ENCODE data around the gene TRIP11. TPM values are rescaled to one million over a fixed set of nuclear protein-coding genes. Genes with fewer than 3 reads are reported as not detected.

TRIP11 gene
- total and polyA plus RNA-seq, 2 of the 13 experiments (the other 11 are each of a cell fraction or from before 2014, with no cell fraction given), result 10.9 to 32.8 TPM

DNA sequence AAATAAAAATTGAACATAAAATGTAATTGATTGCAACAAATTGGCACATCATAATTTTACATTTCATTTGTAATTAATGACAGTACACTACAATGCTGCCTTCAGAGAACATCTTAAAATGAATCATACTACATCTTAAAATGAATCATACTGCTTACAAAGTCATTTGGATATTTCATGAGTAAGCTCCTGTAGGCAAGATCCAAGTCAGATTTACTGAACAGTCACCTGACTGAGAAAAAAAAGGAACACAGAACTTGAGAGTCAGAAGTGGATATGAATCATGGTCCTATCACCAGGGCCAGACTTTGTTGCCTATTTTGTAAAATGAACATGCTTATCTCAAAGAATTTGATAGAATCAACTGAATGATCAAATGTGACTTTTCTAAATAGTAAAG lies 59.7 kb downstream of the TRIP11 start:
- TF ChIP-seq CREB1 (IDR thresholded peaks at IDR 0.05), result no peak
- TF ChIP-seq CREB1 (CRISPR knock-in tag; IDR thresholded peaks at IDR 0.05), result no peak
- no peak for TF ChIP-seq ZNF543 (CRISPR knock-in tag; IDR thresholded peaks at IDR 0.05)
- TF ChIP-seq SALL1 (CRISPR knock-in tag; IDR thresholded peaks at IDR 0.05), result no peak
- TF ChIP-seq AKAP8 (CRISPR knock-in tag; IDR thresholded peaks at IDR 0.05), result no peak
- no peak for TF ChIP-seq ASH2L (IDR thresholded peaks at IDR 0.05; ENCODE audit: insufficient read length, low read depth, low read length)
- TF ChIP-seq ZKSCAN5 (CRISPR knock-in tag; IDR thresholded peaks at IDR 0.05), result no peak
- TF ChIP-seq ATRX (CRISPR knock-in tag; IDR thresholded peaks at IDR 0.05; ENCODE audit: borderline replicate concordance), result no peak
- TF ChIP-seq ELF1 (CRISPR knock-in tag; IDR thresholded peaks at IDR 0.05), result no peak
- TF ChIP-seq AHR (CRISPR knock-in tag; IDR thresholded peaks at IDR 0.05), result no peak
- no peak for TF ChIP-seq SRSF1 (optimal IDR thresholded peaks at IDR 0.05; ENCODE audit: low read depth, low read length)
- no peak for TF ChIP-seq RNF2 (conservative IDR thresholded peaks at IDR 0.05; ENCODE audit: low read depth)
- TF ChIP-seq ZFAT (CRISPR knock-in tag; conservative IDR thresholded peaks at IDR 0.05), result no peak
- no peak for TF ChIP-seq ZNF569 (CRISPR knock-in tag; IDR thresholded peaks at IDR 0.05; ENCODE audit: borderline replicate concordance)
- no peak for TF ChIP-seq ZNF790 (CRISPR knock-in tag; IDR thresholded peaks at IDR 0.05; ENCODE audit: borderline replicate concordance)
- TF ChIP-seq, protein P1, sequence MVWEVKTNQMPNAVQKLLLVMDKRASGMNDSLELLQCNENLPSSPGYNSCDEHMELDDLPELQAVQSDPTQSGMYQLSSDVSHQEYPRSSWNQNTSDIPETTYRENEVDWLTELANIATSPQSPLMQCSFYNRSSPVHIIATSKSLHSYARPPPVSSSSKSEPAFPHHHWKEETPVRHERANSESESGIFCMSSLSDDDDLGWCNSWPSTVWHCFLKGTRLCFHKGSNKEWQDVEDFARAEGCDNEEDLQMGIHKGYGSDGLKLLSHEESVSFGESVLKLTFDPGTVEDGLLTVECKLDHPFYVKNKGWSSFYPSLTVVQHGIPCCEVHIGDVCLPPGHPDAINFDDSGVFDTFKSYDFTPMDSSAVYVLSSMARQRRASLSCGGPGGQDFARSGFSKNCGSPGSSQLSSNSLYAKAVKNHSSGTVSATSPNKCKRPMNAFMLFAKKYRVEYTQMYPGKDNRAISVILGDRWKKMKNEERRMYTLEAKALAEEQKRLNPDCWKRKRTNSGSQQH (CRISPR knock-in tag; IDR thresholded peaks at IDR 0.05; ENCODE audit: low read depth), result no peak
- no peak for TF ChIP-seq ZNF513 (CRISPR knock-in tag; conservative IDR thresholded peaks at IDR 0.05)
- TF ChIP-seq ONECUT2 (CRISPR knock-in tag; IDR thresholded peaks at IDR 0.05), result no peak
- no peak for TF ChIP-seq RFX1 (IDR thresholded peaks at IDR 0.05)
- no peak for TF ChIP-seq PTBP1 (IDR thresholded peaks at IDR 0.05; ENCODE audit: low read depth, low read length, poor library complexity, severe bottlenecking)
- no peak for TF ChIP-seq ZNF589 (CRISPR knock-in tag; conservative IDR thresholded peaks at IDR 0.05)
- H3K27ac ChIP-seq (ENCODE audit: extremely low read length, insufficient read depth, low read length), result no peak overlapping the region
- no peak for FAIRE-seq
- ChIA-PET POLR2A (no interaction called here), CTCF (ENCODE audit: low intra/inter-chr PET ratio, low total read pairs) (no interaction called here)
- no peaks in the 10 kb centered on the region for H3K27me3 ChIP-seq (ENCODE audit: control insufficient read depth in 1 of 2, insufficient read depth in 2 of 2, low read length in 2 of 2)
- H3K4me2 ChIP-seq (ENCODE audit: low read depth, low read length), result no peak overlapping the region
- no peak overlapping the region for H2AFZ ChIP-seq (ENCODE audit: low read length)
- ATAC-seq, result no peak
- DNase-seq (ENCODE audit: low spot score), result no peak
- H3K9ac ChIP-seq (ENCODE audit: insufficient read depth, low read depth, low read length), result no peak overlapping the region
- no peaks in the 10 kb centered on the region for H3K79me2 ChIP-seq (ENCODE audit: insufficient read depth, low read length)
- H3K9me3 ChIP-seq (ENCODE audit: low read length), result no peaks in the 10 kb centered on the region
- H3K36me3 ChIP-seq (replicated peaks in 1 of 2; ENCODE audit: control insufficient read depth in 1 of 2, insufficient read depth in 2 of 2, low read length in 2 of 2), result peaks cover 4 to 14% of the 10 kb centered on the region in 2 experiments
- no peaks in the 10 kb centered on the region for H4K20me1 ChIP-seq (ENCODE audit: insufficient read depth, low read length)
- no TSS peak for BruUV-seq (replicated peaks)
- H3K4me3 ChIP-seq (replicated peaks in 1 of 3; ENCODE audit: insufficient read depth in 1 of 3, low read depth in 2 of 3, low read length in 3 of 3), result no peak overlapping the region
- no peaks in the 10 kb centered on the region for H3K4me1 ChIP-seq (ENCODE audit: insufficient read depth, low read length)
- in situ Hi-C loops (cut with HindIII; ENCODE audit: extremely low pct_ligation_motif_present, low pct_unique_long_range_greater_than_20kb) (no loop called here), intact Hi-C loops (cut with micrococcal nuclease; ENCODE audit: unreplicated experiment) (no loop called here)

All from HepG2 (cell line).